Large intestine (tissue), 3 donors: ENCODE data around the gene SHB. TPM values are rescaled to one million over a fixed set of nuclear protein-coding genes. Genes with fewer than 3 reads are reported as not detected.

Experiments used
- DNase-seq, 2 donors: peaks; one replicate each; pipeline versions ENCODE4 v3.0.0 to v3.0.0-alpha.2; 2013
- H3K27ac ChIP-seq: one replicate; pipeline ENCODE4 v1.5.1; 2013; ENCODE audit warnings: low read length
- H3K27me3 ChIP-seq: 2 replicates; pipeline ENCODE4 v1.6.1; 2013; ENCODE audit warnings: low read length; ENCODE audit not compliant: control insufficient read depth, insufficient read depth
- H3K36me3 ChIP-seq: 2 replicates; pipeline ENCODE4 v1.6.1; 2013; ENCODE audit warnings: low read length; ENCODE audit not compliant: control insufficient read depth, insufficient read depth
- H3K4me1 ChIP-seq: one replicate; pipeline ENCODE4 v1.6.1; 2013; ENCODE audit warnings: low read length; ENCODE audit not compliant: control insufficient read depth, insufficient read depth
- H3K4me3 ChIP-seq: one replicate; pipeline ENCODE4 v1.5.1; 2013; ENCODE audit warnings: low read length
- H3K9me3 ChIP-seq: one replicate; pipeline ENCODE4 v1.6.1; 2013; ENCODE audit warnings: mild to moderate bottlenecking, low read depth, low read length, moderate library complexity; ENCODE audit not compliant: control insufficient read depth
- WGBS: methylation state at CpG from one replicate; pipeline ENCODE4 v1.1.5; 2013; ENCODE audit warnings: low lambda C conversion rate; ENCODE audit not compliant: insufficient coverage; 5-methylcytosine and 5-hydroxymethylcytosine counted together
- polyA plus RNA-seq: library from polyadenylated mRNA; unstranded; fragments of 120-200 nt; gene quantifications from one replicate; pipeline ENCODE4 v1.2.1, GENCODE V29; 2013

Gene SHB
- polyA plus RNA-seq, 1 donor, result 17.8 TPM

DNA sequence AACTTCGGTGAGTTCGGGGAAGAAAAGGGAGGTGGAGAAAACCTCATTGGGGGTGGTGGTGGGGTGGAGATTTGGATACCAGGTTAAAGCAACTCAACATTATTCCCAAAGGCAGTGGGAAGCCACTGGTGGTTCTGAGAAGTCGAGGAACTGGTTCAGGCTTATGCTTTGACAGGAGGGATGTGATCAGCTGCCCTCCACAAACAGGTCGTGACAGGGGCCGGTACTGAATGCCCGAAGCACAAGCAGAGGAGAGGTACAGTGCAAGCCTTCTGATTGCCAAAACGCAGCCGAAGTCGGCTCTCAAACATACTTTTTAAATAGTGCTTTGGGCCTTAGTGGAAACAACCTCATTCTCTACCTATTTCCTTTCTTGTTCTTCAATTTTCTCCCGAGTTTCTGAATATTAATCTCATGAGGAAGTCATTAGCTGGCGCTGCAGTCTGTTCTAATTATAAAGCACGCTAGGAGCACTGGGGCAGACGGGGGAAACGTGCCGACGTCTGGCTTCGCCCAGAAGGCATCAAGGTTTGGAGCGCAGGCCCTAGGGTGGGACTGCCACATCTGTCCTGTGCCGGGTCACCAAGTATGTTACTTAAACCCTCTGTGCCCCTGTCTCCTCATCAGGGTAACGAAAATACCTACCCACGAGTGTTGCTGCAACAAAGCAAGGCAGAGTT is 27.3 kb downstream of the SHB start:
- H3K4me1 ChIP-seq, result peaks cover 32% of the 10 kb centered on the region
- H3K4me3 ChIP-seq, result no peak overlapping the region
- H3K36me3 ChIP-seq, result peaks cover 3% of the 10 kb centered on the region
- no peak for DNase-seq
- H3K27ac ChIP-seq, result no peak overlapping the region
- H3K9me3 ChIP-seq, result no peaks in the 10 kb centered on the region
- 65% methylated on average over 4 of the region's 21 CpGs for WGBS
- no peaks in the 10 kb centered on the region for H3K27me3 ChIP-seq

GRCh38 chr9:38039907-38040682 is 28.9 kb downstream of the SHB start:
- no peak for DNase-seq
- peak overlapping the region; percentile 27 for H3K27ac ChIP-seq
- WGBS, result no CpG with 5 or more reads among the region's 21 CpGs
- H3K36me3 ChIP-seq, result peaks cover 3% of the 10 kb centered on the region
- H3K4me3 ChIP-seq, result no peak overlapping the region
- no peaks in the 10 kb centered on the region for H3K27me3 ChIP-seq
- H3K4me1 ChIP-seq, result peaks cover 24% of the 10 kb centered on the region
- H3K9me3 ChIP-seq, result no peaks in the 10 kb centered on the region

GRCh38 chr9:38039090-38039906 is 29.7 kb downstream of the SHB start:
- Histone ChIP-seq H3K27ac (peak overlapping the region; percentile 27), H3K4me1 (peaks cover 23% of the 10 kb centered on the region), H3K4me3 (no peak overlapping the region), H3K36me3 (peaks cover 3% of the 10 kb centered on the region), H3K27me3 (no peaks in the 10 kb centered on the region), H3K9me3 (no peaks in the 10 kb centered on the region)
- DNase-seq, result peak in 1 of 2 donors; percentile 64
- WGBS, result 13% methylated on average over 2 of the region's 16 CpGs

DNA sequence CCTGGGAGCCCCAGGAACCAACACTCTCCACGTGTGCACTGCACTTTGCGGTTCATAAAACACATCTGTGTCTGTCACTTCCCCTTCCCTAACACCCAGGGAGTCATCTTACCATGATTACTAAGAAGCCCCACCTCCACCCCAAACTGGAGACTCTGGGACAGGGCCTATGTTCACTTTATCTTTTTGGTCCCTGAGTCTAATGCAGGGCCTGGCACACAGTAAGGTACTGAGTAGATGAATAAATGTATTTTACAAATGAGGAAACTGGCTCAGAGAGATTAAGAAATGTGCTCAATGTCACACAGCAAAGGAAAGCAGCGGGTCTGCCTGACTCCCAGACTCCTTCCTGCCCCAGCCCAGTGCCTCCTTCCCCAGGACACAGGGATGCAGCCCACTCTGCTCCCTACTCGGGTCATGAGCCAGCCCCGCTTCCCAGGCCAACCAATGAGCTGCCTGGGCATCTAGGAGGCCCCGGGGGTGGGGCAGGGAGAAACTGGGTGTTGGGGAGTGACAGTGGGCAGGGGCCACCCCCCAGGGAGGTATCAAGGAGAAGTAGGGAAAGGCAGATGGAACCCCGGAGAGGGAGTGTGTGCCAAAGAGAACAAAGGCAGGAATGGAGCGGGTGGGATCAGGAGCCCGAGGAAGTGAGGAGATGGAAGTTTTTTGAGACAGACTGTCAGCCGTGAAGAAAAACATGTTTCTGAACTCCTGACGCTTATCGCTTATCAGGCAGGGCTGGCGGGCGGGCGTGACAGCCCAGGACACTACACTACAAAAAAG is 30.5 kb downstream of the SHB start:
- no peak overlapping the region for H3K4me3 ChIP-seq
- peak overlapping the region; percentile 24 for H3K27ac ChIP-seq
- no peaks in the 10 kb centered on the region for H3K9me3 ChIP-seq
- H3K36me3 ChIP-seq, result peaks cover 3% of the 10 kb centered on the region
- H3K4me1 ChIP-seq, result peaks cover 31% of the 10 kb centered on the region
- no peak for DNase-seq
- H3K27me3 ChIP-seq, result no peaks in the 10 kb centered on the region
- WGBS, result 10% methylated on average over 2 of the region's 15 CpGs

DNA sequence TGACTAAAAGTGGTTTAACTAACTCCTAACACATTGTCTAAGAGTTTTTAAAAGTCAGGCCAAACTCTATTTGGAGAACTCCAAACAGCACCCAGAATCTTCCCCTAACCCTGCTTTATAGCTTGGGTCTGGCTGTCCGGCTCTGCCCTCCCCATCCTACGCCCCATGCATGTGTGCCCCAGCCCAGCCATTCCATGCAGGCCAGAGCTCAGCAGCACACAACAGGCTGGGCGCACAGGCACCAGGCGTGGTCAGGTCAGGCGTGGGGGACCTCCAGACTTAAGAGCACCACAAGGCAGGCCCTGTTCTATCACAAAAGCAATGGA is 31.1 kb downstream of the SHB start:
- Histone ChIP-seq H3K4me1 (peaks cover 36% of the 10 kb centered on the region), H3K27me3 (no peaks in the 10 kb centered on the region), H3K9me3 (no peaks in the 10 kb centered on the region), H3K4me3 (no peak overlapping the region), H3K36me3 (peaks cover 3% of the 10 kb centered on the region), H3K27ac (no peak overlapping the region)
- no peak for DNase-seq
- no CpG with 5 or more reads among the region's 5 CpGs for WGBS

GRCh38 chr9:38036359-38037084 is 32.5 kb downstream of the SHB start:
- 100% methylated on average over 2 of the region's 12 CpGs for WGBS
- DNase-seq, result no peak
- Histone ChIP-seq H3K9me3 (no peaks in the 10 kb centered on the region), H3K4me3 (no peak overlapping the region), H3K4me1 (peaks cover 49% of the 10 kb centered on the region), H3K27ac (no peak overlapping the region), H3K36me3 (peaks cover 3% of the 10 kb centered on the region), H3K27me3 (no peaks in the 10 kb centered on the region)

DNA sequence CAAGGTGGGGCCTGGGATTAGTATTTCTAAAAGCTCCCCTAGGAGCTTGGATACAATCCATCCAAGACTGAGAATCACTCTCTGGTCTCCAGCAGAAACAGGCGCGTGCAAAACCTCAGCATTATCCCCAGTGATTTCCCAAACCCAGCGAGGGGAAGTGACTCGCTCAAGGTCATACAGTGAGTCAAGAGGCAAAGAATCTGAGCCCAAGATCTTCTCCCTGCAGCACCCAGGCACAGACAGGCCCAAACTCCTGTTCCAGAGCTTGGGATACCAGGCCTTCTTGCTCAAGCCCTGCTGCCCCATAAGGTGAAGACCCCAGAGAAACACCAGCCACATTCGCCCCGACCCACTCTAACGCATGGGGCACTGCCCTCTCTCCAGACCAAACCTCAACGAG is 33.2 kb downstream of the SHB start:
- no peak for DNase-seq
- Histone ChIP-seq H3K27ac (no peak overlapping the region), H3K36me3 (peaks cover 3% of the 10 kb centered on the region), H3K4me3 (no peak overlapping the region), H3K9me3 (no peaks in the 10 kb centered on the region), H3K27me3 (no peaks in the 10 kb centered on the region), H3K4me1 (peaks cover 56% of the 10 kb centered on the region)
- no CpG with 5 or more reads among the region's 8 CpGs for WGBS

DNA sequence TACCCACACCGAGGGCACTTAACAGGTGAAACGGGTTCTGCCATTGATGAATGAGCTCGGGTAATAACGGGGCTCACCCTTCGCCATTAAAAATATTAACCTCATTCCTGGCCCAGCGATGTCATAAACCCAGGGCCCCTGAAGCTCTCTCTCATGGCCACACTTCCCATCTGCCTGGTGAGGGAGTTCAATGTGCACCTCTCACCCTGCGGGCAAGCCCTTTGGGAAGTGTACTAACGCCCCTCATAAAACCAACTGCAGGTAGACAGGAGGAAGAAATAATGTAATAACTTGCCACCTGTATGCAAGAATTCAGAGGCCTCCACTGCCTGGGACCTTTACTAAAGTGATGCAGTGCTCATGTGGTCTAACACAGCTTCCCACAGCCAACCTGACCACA is 35.1 kb downstream of the SHB start:
- peak; percentile 62 to 79 for DNase-seq
- Histone ChIP-seq H3K4me3 (no peak overlapping the region), H3K9me3 (no peaks in the 10 kb centered on the region), H3K27me3 (no peaks in the 10 kb centered on the region), H3K27ac (peak overlapping the region; percentile 97), H3K4me1 (peaks cover 56% of the 10 kb centered on the region), H3K36me3 (peaks cover 3% of the 10 kb centered on the region)
- WGBS, result 63% methylated on average over 2 of the region's 8 CpGs

GRCh38 chr9:38032266-38033110 is 36.5 kb downstream of the SHB start:
- WGBS, result no CpG with 5 or more reads among the region's 13 CpGs
- H3K27ac ChIP-seq, result peak overlapping the region; percentile 97
- DNase-seq, result peak; percentile 96 to 97
- H3K4me3 ChIP-seq, result no peak overlapping the region
- peaks cover 53% of the 10 kb centered on the region for H3K4me1 ChIP-seq
- peaks cover 2% of the 10 kb centered on the region for H3K36me3 ChIP-seq
- H3K27me3 ChIP-seq, result no peaks in the 10 kb centered on the region
- H3K9me3 ChIP-seq, result no peaks in the 10 kb centered on the region
